ENCODE measurements around the gene ZMYND11.

DNA sequence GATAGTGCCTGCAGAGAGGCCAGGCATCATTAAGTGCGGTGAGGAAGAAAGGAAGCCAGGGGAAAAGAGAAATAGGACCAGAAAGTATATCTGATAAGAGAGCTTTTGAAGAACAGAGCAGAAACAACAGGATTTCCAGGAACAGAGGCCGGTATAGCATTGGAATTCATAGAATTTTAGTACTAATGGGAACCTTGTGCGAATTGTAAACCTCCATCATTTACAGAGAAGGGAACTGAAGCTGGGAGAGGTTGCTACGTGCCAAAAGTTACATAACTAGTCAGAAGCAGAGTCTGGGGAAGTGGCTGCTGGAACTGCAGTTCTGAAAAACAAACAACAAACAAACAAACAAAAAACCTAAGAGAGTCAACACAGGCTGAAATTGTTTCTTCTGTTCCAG is 5.4 kb upstream of the ZMYND11 start:
- TF ChIP-seq, protein P1, sequence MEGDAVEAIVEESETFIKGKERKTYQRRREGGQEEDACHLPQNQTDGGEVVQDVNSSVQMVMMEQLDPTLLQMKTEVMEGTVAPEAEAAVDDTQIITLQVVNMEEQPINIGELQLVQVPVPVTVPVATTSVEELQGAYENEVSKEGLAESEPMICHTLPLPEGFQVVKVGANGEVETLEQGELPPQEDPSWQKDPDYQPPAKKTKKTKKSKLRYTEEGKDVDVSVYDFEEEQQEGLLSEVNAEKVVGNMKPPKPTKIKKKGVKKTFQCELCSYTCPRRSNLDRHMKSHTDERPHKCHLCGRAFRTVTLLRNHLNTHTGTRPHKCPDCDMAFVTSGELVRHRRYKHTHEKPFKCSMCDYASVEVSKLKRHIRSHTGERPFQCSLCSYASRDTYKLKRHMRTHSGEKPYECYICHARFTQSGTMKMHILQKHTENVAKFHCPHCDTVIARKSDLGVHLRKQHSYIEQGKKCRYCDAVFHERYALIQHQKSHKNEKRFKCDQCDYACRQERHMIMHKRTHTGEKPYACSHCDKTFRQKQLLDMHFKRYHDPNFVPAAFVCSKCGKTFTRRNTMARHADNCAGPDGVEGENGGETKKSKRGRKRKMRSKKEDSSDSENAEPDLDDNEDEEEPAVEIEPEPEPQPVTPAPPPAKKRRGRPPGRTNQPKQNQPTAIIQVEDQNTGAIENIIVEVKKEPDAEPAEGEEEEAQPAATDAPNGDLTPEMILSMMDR (IDR thresholded peaks at IDR 0.05; ENCODE audit: low read length) = no peak
- TF ChIP-seq EZH2 (optimal IDR thresholded peaks at IDR 0.05; ENCODE audit: low read depth, low read length) (no peak), EZH2phosphoT487 (IDR thresholded peaks at IDR 0.05; ENCODE audit: low read length) (no peak)
